Right lobe of liver (tissue), 4 donors: ENCODE measurements around the gene C16orf86.

Experiments used
- CTCF ChIP-seq, 4 donors: fragments of 200-600 bp in 3 of 4; fragments of 450-650 bp in 1 of 4; IDR thresholded peaks; one replicate each; pipeline versions ENCODE4 v1.5.1 to v1.8.0; 2016 to 2022; ENCODE audit warnings: antibody characterized with exemption in 4 of 4, mild to moderate bottlenecking in 2 of 4
- POLR2A ChIP-seq: fragments of 450-650 bp; IDR thresholded peaks from one replicate; pipeline ENCODE4 v1.6.1; 2017; ENCODE audit warnings: antibody characterized with exemption, mild to moderate bottlenecking
- donor health status: DM: no; HTN: no; CAD: no.
- donor health status: DM: no; HTN: no; CAD: no.
- donor health status: DM: no; HTN: yes; CAD: no.

- TF ChIP-seq CTCF (IDR thresholded peaks at IDR 0.05) (no peak), POLR2A (no peak)
Measured at GRCh38 chr16:67647681-67648080, 18.9 kb upstream of the C16orf86 start.
